GM12872 (cell line): ENCODE results near the gene TMED1.

Experiments used
- TF ChIP-seq, protein P1 (sequence below): IDR thresholded peaks from 3 replicates; pipeline ENCODE4 v1.5.1; 2011; ENCODE audit warnings: low read depth, mild to moderate bottlenecking, low read length, moderate library complexity; ENCODE audit not compliant: insufficient read depth

Gene TMED1

DNA sequence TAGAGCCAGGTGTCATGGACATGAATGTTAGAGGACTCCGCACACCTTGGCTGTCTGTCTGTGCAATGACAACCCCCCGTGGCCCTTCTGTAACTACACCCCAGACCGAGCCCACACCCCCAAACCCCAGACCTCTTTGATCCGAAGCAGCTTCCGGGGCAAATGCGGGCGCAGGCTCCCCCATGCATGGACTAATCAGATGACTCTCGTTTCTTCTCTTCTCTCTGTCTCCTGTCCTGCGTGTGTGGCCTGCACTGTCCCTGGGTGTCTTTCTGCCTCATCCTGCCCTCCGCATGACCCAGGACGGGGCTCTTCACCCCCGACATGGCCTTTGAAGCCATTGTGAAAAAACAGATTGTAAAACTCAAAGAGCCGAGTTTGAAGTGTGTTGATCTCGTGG, 38.9 kb downstream of the TMED1 start:
- TF ChIP-seq, protein P1, sequence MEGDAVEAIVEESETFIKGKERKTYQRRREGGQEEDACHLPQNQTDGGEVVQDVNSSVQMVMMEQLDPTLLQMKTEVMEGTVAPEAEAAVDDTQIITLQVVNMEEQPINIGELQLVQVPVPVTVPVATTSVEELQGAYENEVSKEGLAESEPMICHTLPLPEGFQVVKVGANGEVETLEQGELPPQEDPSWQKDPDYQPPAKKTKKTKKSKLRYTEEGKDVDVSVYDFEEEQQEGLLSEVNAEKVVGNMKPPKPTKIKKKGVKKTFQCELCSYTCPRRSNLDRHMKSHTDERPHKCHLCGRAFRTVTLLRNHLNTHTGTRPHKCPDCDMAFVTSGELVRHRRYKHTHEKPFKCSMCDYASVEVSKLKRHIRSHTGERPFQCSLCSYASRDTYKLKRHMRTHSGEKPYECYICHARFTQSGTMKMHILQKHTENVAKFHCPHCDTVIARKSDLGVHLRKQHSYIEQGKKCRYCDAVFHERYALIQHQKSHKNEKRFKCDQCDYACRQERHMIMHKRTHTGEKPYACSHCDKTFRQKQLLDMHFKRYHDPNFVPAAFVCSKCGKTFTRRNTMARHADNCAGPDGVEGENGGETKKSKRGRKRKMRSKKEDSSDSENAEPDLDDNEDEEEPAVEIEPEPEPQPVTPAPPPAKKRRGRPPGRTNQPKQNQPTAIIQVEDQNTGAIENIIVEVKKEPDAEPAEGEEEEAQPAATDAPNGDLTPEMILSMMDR = no peak

DNA sequence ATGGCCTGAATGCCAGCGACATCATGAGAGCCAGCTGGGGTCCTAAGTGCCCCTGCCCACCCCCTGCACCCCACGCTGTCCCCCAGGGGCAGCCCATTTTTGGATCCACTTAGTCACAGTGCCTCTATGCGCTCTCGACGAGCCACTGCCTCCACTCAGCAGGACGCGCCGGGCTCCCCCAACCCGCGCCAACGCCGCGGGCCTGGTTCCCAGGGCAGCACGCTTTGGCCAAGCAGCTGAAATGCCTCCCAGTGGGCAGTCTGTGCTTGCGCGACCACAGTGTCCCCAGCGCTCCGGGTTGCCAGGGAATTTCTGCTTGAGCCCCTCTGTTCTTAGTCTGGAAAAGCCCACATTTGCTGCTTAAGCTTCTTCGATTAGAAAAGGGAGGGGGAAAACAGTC, 39.4 kb downstream of the TMED1 start:
- TF ChIP-seq, protein P1 = no peak

DNA sequence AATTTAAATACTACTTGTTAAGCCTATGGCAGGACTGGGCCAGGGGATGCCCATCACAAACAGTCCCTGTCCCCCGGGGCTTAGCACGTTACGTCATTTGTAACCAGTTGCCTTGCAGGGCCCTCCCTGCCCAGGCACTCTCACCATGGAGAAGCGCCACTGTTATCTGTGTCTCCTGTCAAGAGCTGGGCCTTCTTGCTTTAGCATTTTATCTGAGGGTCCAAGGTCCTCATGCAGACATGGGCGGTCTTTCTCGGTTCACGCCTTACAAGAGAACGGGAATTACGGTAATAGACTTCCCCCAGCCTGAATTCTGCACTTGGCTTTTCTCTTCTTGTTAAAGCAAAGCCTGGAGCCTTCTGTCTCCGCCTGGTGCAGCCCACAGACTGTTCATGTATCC, 46.1 kb downstream of the TMED1 start:
- TF ChIP-seq, protein P1 = no peak

DNA sequence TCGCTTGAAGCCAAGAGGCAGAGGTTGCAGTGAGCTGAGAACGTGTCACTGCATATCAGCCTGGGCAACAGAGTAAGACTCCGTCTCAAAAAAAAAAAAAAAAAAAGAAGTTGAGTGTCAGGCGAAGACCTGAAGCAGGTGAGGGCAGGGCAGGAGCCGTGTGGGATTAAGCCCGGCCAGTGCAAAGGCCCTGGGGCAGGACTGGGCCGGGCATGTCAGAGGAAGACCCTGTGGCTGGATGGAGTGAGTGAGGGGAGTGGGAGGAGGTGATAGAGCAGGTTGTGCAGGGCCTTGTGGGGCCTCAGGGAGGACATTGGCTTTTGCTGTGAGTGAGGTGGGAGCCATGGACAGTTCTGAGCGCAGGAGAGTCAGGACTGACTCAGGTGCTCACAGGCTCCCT, 47.9 kb downstream of the TMED1 start:
- TF ChIP-seq, protein P1 = no peak

DNA sequence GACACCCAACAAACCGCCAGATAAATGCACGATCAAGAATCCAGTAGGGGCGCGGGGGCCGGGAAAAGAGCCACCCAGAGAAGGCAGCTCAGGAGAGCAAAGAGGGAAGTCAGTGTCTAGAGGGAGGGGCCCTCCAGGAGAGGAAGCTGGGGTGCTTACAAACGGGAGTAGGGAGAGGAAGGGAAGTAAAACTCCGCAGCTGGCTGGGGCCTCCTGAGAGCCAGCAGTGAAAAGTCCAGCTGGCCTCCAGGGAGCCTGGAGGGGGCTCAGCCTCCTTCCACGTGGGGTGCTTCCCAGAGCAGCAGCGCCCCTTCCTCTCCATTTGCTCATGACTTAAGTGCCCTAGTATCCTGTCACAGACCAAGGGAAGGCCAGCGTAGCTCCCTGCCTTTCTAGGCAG, 51.8 kb downstream of the TMED1 start:
- TF ChIP-seq, protein P1 = no peak

DNA sequence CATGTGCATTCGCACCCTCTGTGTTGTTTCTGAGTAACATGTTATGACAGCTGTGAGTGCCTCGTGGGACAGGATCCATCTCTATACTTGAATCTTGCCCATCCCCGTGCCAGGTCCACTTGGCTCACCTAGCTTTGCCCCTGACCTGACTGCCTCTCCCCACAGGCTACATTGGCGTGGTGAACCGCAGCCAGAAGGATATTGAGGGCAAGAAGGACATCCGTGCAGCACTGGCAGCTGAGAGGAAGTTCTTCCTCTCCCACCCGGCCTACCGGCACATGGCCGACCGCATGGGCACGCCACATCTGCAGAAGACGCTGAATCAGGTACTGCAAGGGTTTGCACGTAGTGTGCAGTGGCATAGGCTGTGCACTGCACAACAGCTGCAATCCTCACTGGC, 53.2 kb downstream of the TMED1 start:
- TF ChIP-seq, protein P1 = no peak
